ENCODE data around the gene PCNP. TPM values are rescaled to one million over a fixed set of nuclear protein-coding genes. Genes with fewer than 3 reads are reported as not detected.
"Not testable (repeated sequence)": the region's sequence is repeated elsewhere in the genome, so short reads cannot be mapped to it uniquely, and the experiment has no call there.

PCNP gene
- total RNA-seq, 2 donors from 2014 or later, result 196 to 205 TPM

DNA sequence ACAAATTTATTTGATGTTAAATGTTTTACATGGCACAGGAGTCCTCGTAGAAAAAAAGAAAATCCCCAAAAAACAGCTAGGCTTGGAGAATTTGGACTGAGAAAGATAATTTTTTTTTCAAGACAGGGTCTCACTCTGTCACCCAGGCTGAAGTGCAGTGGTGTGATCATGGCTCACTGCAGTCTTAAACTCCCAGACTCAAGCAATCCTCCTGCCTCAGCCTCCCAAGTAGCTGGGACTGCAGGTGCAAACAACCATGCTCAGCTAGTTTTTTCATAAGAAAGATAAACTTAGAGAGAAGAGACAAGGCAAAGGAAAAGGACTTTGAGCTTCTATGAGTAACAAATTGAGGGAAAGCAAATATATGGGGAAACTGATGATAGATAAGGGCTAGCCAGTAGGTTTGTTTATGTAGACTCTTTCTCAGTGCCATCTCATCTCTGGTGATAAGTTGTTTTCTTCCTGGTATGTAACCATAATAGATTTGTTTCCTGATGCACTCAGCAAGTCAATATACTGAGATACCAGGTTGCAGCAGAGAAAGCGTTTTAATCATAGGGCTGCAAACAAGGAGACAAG, 25.4 kb upstream of the PCNP start:
- no peaks in the 10 kb centered on the region for H3K9me3 Mint-ChIP-seq
- H3K36me3 Mint-ChIP-seq (ENCODE audit: low read depth), result no peaks in the 10 kb centered on the region
- no peaks in the 10 kb centered on the region for H3K27me3 Mint-ChIP-seq
- no peak overlapping the region for H3K4me3 Mint-ChIP-seq
- ATAC-seq (replicated peaks), result peak; percentile 23
- peak overlapping the region; percentile 78 for H3K27ac Mint-ChIP-seq
- H3K4me1 Mint-ChIP-seq, result peaks cover 14% of the 10 kb centered on the region

DNA sequence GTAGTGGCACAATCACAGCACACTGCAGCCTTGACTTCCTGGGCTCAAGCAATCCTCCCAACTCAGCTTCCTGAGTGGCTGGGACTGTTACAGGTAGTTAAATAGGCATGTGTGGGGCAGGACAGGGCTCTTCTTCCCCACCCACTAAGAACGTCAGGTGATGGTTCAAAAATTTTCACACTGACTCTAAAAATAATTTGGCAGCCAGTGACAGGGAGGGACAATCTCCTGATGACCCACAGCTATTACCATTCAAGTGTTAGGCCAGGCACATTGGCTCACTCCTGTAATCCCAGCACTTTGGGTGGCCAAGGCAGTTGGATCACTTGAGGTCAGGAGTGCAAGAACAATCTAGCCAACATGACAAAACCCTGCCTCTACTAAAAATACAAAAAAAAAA, 24.5 kb upstream of the PCNP start:
- Mint-ChIP-seq H3K27ac (no peak overlapping the region), H3K27me3 (no peaks in the 10 kb centered on the region), H3K4me1 (peaks cover 6% of the 10 kb centered on the region), H3K36me3 (ENCODE audit: low read depth) (no peaks in the 10 kb centered on the region), H3K9me3 (no peaks in the 10 kb centered on the region), H3K4me3 (no peak overlapping the region)
- no peak for ATAC-seq (replicated peaks)

DNA sequence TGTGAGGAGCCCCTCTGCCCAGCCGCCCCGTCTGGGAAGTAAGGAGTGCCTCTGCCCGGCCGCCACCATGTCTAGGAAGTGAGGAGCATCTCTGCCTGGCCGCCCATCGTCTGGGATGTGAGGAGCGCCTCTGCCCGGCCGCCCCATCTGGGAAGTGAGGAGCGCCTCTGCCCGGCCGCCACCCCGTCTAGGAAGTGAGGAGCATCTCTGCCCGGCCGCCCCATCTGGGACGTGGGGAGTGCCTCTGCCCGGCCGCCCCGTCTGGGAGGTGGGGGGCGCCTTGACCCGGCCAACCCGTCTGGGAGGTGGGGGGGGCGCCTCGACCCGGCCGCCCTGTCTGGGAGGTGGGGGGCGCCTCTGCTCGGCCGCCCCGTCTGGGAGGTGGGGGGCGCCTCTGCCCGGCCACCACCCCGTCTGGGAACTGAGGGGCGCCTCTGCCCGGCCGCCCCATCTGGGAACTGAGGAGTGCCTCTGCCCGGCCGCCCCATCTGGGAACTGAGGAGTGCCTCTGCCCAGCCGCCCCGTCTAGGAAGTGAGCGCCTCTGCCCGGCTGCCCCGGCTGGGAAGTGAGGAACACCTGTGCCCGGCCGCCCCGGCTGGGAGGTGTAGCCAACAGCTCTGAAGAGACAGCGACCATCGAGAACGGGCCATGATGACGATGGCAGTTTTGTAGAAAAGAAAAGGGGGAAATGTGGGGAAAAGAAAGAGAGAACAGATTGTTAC, 22.5 kb upstream of the PCNP start:
- not testable (repeated sequence) for H3K4me3 Mint-ChIP-seq; H3K27ac Mint-ChIP-seq; H3K27me3 Mint-ChIP-seq; H3K9me3 Mint-ChIP-seq; H3K4me1 Mint-ChIP-seq; ATAC-seq (replicated peaks); H3K36me3 Mint-ChIP-seq (ENCODE audit: low read depth)

DNA sequence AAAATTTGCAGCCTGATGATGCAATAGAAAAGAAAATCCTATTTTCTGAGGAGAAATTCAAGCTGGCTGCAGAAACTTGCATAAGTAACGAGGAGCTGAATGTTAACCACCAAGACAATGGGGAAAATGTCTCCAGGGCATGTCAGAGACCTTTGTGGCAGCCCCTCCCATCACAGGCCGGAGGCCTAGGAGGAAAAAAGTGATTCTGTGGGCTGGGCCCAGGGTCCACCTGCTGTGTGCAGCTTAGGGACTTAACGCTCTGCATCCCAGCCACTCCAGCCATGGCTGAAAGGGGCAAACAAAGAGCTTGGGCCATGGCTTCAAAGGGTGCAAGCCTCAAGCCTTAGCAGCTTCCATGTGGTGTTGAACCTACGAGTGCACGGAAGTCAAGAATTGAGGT, 20.6 kb upstream of the PCNP start:
- not testable (repeated sequence) for H3K27ac Mint-ChIP-seq; H3K4me1 Mint-ChIP-seq; H3K27me3 Mint-ChIP-seq; H3K36me3 Mint-ChIP-seq (ENCODE audit: low read depth); H3K9me3 Mint-ChIP-seq; H3K4me3 Mint-ChIP-seq; ATAC-seq (replicated peaks)

DNA sequence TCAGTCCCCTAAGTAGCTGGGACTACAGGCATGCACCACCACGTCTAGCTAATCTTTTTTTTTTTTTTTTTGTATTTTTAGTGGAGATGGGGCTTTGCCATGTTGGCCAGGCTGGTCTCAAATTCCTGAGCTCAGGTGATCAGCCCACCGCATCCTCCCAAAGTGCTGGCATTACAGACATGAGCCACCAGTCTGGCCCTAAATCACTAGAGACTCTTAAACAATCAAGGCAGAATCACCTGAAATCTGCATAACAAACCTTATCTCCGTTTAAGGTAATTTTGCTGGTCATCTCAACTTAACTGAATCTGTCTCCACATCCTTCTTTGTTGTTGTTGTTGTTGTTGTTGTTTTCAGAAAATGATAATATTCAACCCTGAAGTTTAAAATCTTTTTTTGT, 17.9 kb upstream of the PCNP start:
- no peak overlapping the region for H3K27ac Mint-ChIP-seq
- no peaks in the 10 kb centered on the region for H3K9me3 Mint-ChIP-seq

DNA sequence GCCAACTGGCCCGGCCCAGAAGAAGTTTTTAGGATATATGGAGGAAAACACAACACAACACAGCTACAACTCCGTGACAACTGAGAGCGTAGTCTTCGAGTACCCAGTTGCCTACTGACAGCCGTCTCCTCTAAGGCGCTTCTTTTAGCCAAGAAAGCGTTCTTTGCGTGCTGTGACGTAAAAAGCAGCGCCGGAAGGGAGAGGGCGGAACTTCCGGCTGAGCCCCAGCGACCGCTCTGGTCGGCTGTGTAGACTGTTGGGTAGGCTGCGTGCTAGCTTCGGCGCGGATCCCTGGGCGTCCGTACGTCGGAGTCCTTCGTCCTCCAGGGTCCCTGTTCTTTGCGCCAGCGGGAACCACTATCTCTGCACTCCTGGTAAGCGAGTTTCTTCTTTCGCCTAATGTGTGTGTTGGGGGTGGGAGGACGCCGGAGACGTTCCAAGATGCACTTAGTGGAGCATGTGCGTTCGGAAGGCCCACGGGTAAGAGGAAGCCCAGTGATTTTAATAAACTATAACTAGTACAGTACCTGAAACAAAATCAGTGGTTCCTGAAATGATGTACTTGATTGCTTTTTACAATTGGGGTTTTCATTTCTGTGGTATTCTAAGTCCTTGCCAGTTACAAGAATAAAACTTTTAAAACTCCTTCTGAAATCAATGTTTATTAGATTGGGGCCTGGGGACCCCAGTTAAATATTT, 12.2 kb upstream of the PCNP start, which contains the start of gene TRMT10C:
TSS of gene TRMT10C (plus strand) at position 239 of the 699 bp plus-strand sequence. CDS start 2,914 bp downstream, outside the sequence.
- ATAC-seq (replicated peaks), result peak; percentile 99
- no peaks in the 10 kb centered on the region for H3K9me3 Mint-ChIP-seq
- peaks cover 53% of the 10 kb centered on the region for H3K36me3 Mint-ChIP-seq (ENCODE audit: low read depth)
- H3K4me1 Mint-ChIP-seq, result peaks cover 24% of the 10 kb centered on the region
- H3K27me3 Mint-ChIP-seq, result peaks cover 1% of the 10 kb centered on the region
- peak within 1 kb of the TSS; percentile 96 for H3K27ac Mint-ChIP-seq
- H3K4me3 Mint-ChIP-seq, result peak within 1 kb of the TSS; percentile 91

More for the DNA sequence above, 17.9 kb upstream of the PCNP start:
- peaks cover 3% of the 10 kb centered on the region for H3K4me1 Mint-ChIP-seq
- ATAC-seq (replicated peaks), result no peak
- peaks cover 5% of the 10 kb centered on the region for H3K27me3 Mint-ChIP-seq
- no peaks in the 10 kb centered on the region for H3K36me3 Mint-ChIP-seq (ENCODE audit: low read depth)
- H3K4me3 Mint-ChIP-seq, result no peak overlapping the region

DNA sequence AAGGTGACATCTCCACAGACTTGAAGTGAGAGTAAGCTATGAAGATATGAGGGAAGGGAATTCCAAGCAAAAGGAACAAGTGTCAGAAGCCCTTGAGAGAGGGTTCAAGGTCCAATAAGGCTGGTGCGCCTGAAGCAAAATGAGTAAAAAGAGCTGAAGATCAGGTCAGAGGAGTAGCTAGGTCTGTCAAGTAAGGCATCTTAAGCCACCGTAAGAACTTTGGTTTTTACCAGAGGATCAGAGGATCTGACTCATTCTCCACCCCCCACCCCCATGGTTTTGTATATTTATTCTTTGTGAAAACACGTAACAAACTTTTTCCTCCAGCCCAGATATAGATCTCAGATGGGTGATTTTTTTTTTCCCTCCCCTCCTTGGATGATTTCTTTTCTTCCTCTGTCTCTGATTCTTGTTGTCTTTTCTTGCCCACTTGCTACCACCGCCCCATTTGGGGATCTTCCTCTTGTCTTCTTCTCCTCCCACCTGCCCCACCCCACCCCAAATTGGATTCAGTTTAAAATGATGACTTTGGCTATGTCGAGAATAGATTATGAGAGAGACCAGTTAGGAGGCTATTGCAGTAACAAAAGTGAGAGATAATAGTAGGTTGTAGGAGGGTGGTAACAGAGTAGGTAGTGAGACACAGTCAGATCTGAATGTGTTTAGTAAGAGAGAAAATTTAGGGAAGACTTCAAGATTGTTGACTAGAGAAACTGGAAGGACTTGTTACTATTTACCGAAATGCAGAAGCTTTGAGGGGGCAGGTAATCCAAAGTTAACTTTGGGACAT, 6.3 kb upstream of the PCNP start:
- Mint-ChIP-seq H3K27me3 (no peaks in the 10 kb centered on the region), H3K36me3 (ENCODE audit: low read depth) (peaks cover 59% of the 10 kb centered on the region), H3K9me3 (no peaks in the 10 kb centered on the region), H3K4me1 (peaks cover 59% of the 10 kb centered on the region), H3K27ac (peak overlapping the region; percentile 86), H3K4me3 (peak overlapping the region; percentile 74)
- peak; percentile 89 for ATAC-seq (replicated peaks)

DNA sequence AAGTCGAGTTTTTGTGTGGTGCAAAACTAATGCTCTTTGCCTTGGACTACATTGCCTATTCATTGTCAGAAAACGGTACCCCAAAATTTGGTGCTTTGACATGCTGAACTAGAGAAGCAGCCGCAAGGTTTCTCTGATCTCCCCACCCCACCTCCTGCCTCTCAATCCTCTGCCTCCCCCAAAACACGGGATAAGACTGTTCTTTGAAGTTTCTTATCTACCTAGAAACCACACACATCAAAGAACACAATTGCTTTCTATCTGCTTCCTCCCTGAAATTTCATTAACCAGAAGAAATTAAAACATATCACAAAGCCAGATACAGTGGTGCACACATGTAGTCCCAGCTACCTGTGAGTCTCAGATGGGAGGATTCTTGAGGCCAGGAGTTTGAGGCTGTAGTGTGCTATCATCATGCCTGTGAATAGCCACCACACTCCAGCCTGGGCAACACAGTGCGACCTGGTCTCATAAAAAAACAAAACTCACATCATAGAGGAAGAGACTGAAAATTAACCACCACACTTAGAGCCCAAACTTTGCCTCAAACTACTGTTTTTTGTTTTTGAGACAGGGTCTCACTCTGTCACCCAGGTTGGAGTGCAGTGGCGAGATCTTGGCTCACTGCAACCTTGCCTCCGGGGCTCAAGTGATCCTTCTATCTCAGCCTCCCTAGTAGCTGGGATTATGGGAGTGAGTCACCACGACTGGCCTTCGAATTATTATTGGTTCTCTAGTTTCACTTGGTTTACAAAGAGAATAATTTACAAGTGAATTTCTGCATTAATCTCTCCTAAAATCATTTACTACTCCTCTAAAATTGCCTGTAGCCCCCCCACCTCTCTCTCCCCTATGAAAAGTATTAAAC, 2.7 kb upstream of the PCNP start:
- Mint-ChIP-seq H3K36me3 (ENCODE audit: low read depth) (peaks cover 48% of the 10 kb centered on the region), H3K27me3 (no peaks in the 10 kb centered on the region), H3K9me3 (no peaks in the 10 kb centered on the region), H3K4me1 (peaks cover 55% of the 10 kb centered on the region), H3K27ac (peak overlapping the region; percentile 89), H3K4me3 (peak overlapping the region; percentile 82)
- no peak for ATAC-seq (replicated peaks)

DNA sequence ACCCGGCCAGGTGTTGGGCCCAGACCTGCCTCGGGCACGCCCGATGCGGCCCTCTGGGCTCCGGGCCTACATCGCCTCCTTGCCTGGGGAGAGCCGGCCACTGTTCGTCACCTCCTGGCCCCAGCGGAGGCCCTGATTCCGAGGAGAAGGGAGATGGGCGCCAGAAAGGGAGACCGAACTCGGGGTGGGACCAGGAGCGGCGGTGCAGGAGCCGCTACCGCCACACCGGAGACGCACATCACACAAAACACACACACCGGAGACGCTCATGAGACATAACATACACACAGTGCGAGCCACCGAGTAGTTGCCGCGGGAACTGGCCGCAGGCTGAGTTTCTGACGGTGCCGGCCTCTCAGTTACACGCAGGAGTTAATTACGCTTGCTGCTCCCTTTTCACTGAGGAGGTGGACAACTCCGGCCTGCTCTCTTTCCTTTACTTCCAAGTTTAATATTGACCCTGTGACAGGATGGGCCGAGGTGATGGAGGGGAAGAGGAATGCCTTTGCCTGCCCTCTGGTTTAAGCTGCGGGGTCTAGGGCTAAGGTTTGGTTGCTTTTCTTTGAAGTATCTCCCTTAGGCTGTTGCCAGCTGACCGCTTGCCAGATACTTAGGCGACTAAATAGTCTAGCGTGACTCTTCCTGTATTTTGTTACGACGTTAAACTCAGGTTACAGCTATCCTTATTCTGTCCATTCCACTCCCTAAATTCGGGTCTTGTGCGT, 570 bp downstream of the PCNP start:
- H3K4me1 Mint-ChIP-seq, result peaks cover 35% of the 10 kb centered on the region
- H3K9me3 Mint-ChIP-seq, result no peaks in the 10 kb centered on the region
- peak overlapping the region; percentile 89 for H3K27ac Mint-ChIP-seq
- no peaks in the 10 kb centered on the region for H3K27me3 Mint-ChIP-seq
- H3K4me3 Mint-ChIP-seq, result peak overlapping the region; percentile 82
- peaks cover 57% of the 10 kb centered on the region for H3K36me3 Mint-ChIP-seq (ENCODE audit: low read depth)
- ATAC-seq (replicated peaks), result peak; percentile 54

DNA sequence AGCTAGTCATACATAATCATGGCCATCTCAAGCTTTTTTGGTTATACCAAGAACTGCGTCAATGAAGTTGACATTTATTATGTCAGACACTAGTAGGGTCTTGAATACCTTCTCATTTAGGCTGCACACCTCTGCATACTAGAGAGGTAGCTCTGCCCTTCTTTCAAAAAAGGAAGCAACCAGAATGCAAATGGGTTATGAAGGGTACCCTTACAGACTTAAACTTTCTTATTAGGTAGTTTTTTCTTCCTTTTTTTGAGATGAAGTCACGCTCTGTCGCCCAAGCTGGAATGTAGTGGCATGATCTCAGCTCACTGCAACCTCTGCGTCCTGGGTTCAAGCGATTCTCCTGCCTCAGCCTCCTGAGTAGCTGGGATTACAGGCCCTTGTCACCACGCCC, 3.3 kb downstream of the PCNP start:
- Mint-ChIP-seq H3K27me3 (no peaks in the 10 kb centered on the region), H3K4me3 (peak overlapping the region; percentile 82), H3K9me3 (no peaks in the 10 kb centered on the region), H3K36me3 (ENCODE audit: low read depth) (peaks cover 76% of the 10 kb centered on the region), H3K4me1 (peaks cover 19% of the 10 kb centered on the region), H3K27ac (no peak overlapping the region)
- no peak for ATAC-seq (replicated peaks)

DNA sequence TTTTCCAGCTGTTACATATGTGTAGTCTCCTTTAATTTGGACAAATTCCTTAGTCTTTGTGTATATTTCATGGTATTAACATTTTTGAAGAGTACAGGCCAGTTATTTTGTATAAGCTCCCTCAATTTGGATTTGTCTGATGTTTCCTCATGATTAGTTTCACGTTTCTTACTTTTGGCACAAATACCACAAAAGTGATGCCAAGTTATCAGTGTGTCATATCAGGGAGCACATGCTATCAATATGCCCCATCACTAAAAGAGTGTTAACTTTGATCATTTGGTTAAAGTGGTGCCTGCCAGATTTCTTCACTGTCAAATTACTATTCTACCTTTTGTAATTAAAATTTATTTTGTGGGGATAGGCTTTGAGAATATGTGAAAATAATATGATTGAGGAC, 14.6 kb downstream of the PCNP start:
- no peak for ATAC-seq (replicated peaks)

DNA sequence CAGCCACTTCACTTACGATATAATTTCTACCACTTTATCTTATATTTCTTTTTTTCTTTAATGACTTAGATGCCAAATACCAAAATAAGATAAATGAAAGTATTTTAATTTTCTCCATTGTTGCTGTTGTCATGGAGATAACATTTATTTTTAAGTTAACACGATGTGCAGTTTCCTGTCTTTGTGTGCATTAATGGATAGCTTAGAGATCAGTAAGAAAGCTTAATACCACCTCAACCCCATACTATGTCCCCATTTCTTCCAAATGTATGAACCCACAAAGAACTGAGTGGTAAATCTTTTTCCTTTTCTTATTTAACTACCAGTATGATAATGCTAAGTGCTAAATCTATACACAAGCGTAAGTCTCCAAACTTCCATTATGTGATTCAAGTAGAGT, 17.1 kb downstream of the PCNP start:
- peaks cover 100% of the 10 kb centered on the region for H3K36me3 Mint-ChIP-seq (ENCODE audit: low read depth)
- H3K4me3 Mint-ChIP-seq, result no peak overlapping the region
- no peaks in the 10 kb centered on the region for H3K9me3 Mint-ChIP-seq
- H3K4me1 Mint-ChIP-seq, result peaks cover 17% of the 10 kb centered on the region
- no peaks in the 10 kb centered on the region for H3K27me3 Mint-ChIP-seq
- no peak for ATAC-seq (replicated peaks)
- peak overlapping the region; percentile 20 for H3K27ac Mint-ChIP-seq

More for the DNA sequence above, 14.6 kb downstream of the PCNP start:
- Mint-ChIP-seq H3K9me3 (no peaks in the 10 kb centered on the region), H3K27me3 (no peaks in the 10 kb centered on the region), H3K4me1 (peaks cover 25% of the 10 kb centered on the region), H3K4me3 (no peak overlapping the region), H3K27ac (peak overlapping the region; percentile 48), H3K36me3 (ENCODE audit: low read depth) (peaks cover 100% of the 10 kb centered on the region)

DNA sequence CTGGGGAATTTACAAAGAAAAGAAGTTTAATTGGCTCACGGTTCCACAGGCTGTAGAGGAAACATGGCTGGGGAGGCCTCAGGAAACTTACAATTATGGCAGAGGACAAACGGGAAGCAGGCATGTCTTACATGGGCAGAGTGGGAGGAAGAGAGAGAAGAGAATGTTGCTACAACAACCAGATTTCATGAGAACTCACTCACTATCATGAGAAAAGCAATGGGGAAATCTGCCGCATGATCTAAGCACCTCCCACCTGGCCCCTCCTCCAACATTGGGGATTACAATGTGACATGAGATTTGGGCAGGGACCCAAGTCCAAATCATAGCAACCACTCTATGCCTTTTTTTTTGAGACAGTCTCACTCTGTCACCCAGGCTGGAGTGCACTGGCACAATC, 28.8 kb downstream of the PCNP start:
- no peaks in the 10 kb centered on the region for H3K9me3 Mint-ChIP-seq
- H3K4me3 Mint-ChIP-seq, result no peak overlapping the region
- ATAC-seq (replicated peaks), result no peak
- no peaks in the 10 kb centered on the region for H3K4me1 Mint-ChIP-seq
- peaks cover 5% of the 10 kb centered on the region for H3K36me3 Mint-ChIP-seq (ENCODE audit: low read depth)
- no peaks in the 10 kb centered on the region for H3K27me3 Mint-ChIP-seq
- H3K27ac Mint-ChIP-seq, result no peak overlapping the region
